B cell (primary cell): ENCODE results near the gene NDUFS7. TPM values are rescaled to one million over a fixed set of nuclear protein-coding genes. Genes with fewer than 3 reads are reported as not detected.

Experiments used
- ATAC-seq: fragments of 200-7000 bp; cut with Tn5 transposase; one replicate; pipeline ENCODE4 v1.10.0; 2021; ENCODE audit warnings: low read depth, mild to moderate bottlenecking, moderate number of reproducible peaks, moderate library complexity
- CTCF ChIA-PET: fragments of 350-600 bp; sonication (Branson Sonifier 250); formaldehyde crosslinking; loops from one replicate; lab custom pipeline; 2021; ENCODE audit warnings: antibody characterized with exemption, inconsistent platforms; lab: Charles Lee
- POLR2A ChIA-PET: fragments of 350-600 bp; sonication (Branson Sonifier 250); formaldehyde crosslinking; loops from one replicate; lab custom pipeline; 2021; ENCODE audit warnings: antibody characterized with exemption; lab: Charles Lee
- DNase-seq: peaks from one replicate; pipeline ENCODE4 v3.0.0; 2013
- H2AFZ ChIP-seq: 2 replicates; pipeline ENCODE4 v1.6.1; 2012; ENCODE audit warnings: mild to moderate bottlenecking, low read depth, low read length; ENCODE audit not compliant: insufficient read depth, poor library complexity, severe bottlenecking
- H3K27ac ChIP-seq, 2 donors: 1 replicate in 1 of 2; 2 replicates in 1 of 2; pipeline ENCODE4 v1.5.1; 2012 to 2013; ENCODE audit warnings: low read length in 2 of 2, mild to moderate bottlenecking in 2 of 2, moderate library complexity in 1 of 2
- H3K27me3 ChIP-seq, 4 experiments: fragments of 200-600 bp in 1 of 4; sonication (generic) in 1 of 4; replicated peaks in 1 of 4; 1 replicate in 2 of 4; 2 replicates in 2 of 4; pipeline versions ENCODE4 v1.6.1 to v1.7.0; 2013 to 2016; ENCODE audit warnings: low read length in 3 of 4, mild to moderate bottlenecking in 2 of 4, mixed read lengths in 1 of 4, moderate library complexity in 1 of 4; ENCODE audit not compliant: insufficient read depth in 4 of 4, control insufficient read depth in 3 of 4; ENCODE audit errors: control extremely low read depth in 1 of 4
- H3K36me3 ChIP-seq, 2 experiments: replicated peaks in 1 of 2; 1 replicate in 1 of 2; 2 replicates in 1 of 2; pipeline versions ENCODE4 v1.6.1 to v1.7.1; 2013; ENCODE audit warnings: low read length in 1 of 2; ENCODE audit not compliant: insufficient read depth in 2 of 2, control insufficient read depth in 1 of 2; ENCODE audit errors: control extremely low read depth in 1 of 2, extremely low read depth in 1 of 2
- H3K4me1 ChIP-seq, 2 donors: fragments of 200-600 bp in 1 of 2; sonication (generic) in 1 of 2; 1 replicate in 1 of 2; 2 replicates in 1 of 2; pipeline versions ENCODE4 v1.5.1 to v1.6.1; 2013 to 2017; ENCODE audit warnings: low read length in 2 of 2; ENCODE audit not compliant: control insufficient read depth in 2 of 2, insufficient read depth in 2 of 2
- H3K4me2 ChIP-seq: replicated peaks from 2 replicates; pipeline ENCODE3; 2012; ENCODE audit warnings: mild to moderate bottlenecking, low read depth, low read length; ENCODE audit not compliant: poor library complexity, severe bottlenecking
- H3K4me3 ChIP-seq, 5 experiments: fragments of 200-600 bp in 1 of 5; sonication (generic) in 1 of 5; 1 replicate in 3 of 5; 2 replicates in 2 of 5; pipeline versions ENCODE4 v1.5.1 to v1.7.0; 2011 to 2016; ENCODE audit warnings: low read length in 4 of 5, mild to moderate bottlenecking in 4 of 5, low read depth in 2 of 5, control low read depth in 1 of 5, moderate library complexity in 1 of 5; ENCODE audit not compliant: insufficient read depth in 1 of 5; ENCODE audit errors: control extremely low read depth in 1 of 5, extremely low read depth in 1 of 5
- H3K79me2 ChIP-seq: fragments of 200-600 bp; sonication (generic); one replicate; pipeline ENCODE4 v1.6.0; 2016; ENCODE audit warnings: low read length; ENCODE audit not compliant: control insufficient read depth, insufficient read depth
- H3K9ac ChIP-seq: fragments of 200-600 bp; sonication (generic); 2 replicates; pipeline ENCODE4 v1.6.1; 2017; ENCODE audit warnings: mild to moderate bottlenecking, low read length, moderate library complexity
- H3K9me3 ChIP-seq, 3 donors: one replicate each; pipeline versions ENCODE4 v1.6.1 to v1.7.1; 2013; ENCODE audit warnings: low read length in 2 of 3; ENCODE audit not compliant: control insufficient read depth in 2 of 3, insufficient read depth in 1 of 3; ENCODE audit errors: control extremely low read depth in 1 of 3
- H4K20me1 ChIP-seq: 2 replicates; pipeline ENCODE4 v1.6.0; 2012; ENCODE audit warnings: mild to moderate bottlenecking, low read length; ENCODE audit not compliant: insufficient read depth, control insufficient read depth, poor library complexity, severe bottlenecking
- H3K27ac Mint-ChIP-seq: one replicate; pipeline ENCODE4 v1.8.0; 2021; ENCODE audit warnings: mixed read lengths
- H3K27me3 Mint-ChIP-seq: one replicate; pipeline ENCODE4 v1.8.0; 2021; ENCODE audit warnings: mixed read lengths
- H3K4me1 Mint-ChIP-seq: one replicate; pipeline ENCODE4 v1.8.0; 2021; ENCODE audit warnings: mixed read lengths
- H3K4me3 Mint-ChIP-seq: one replicate; pipeline ENCODE4 v1.8.0; 2021; ENCODE audit warnings: mixed read lengths
- H3K9me3 Mint-ChIP-seq: one replicate; pipeline ENCODE4 v1.8.0; 2022; ENCODE audit warnings: mixed read lengths; ENCODE audit not compliant: insufficient read depth
- EZH2 ChIP-seq: IDR thresholded peaks from 2 replicates; pipeline ENCODE4 v1.6.1; 2012; ENCODE audit warnings: borderline replicate concordance, low read depth, mild to moderate bottlenecking, moderate library complexity, low read length; ENCODE audit not compliant: insufficient read depth, poor library complexity, severe bottlenecking
- whole genome bisulfite sequencing: methylation state at CpG from one replicate; pipeline ENCODE4 v1.1.5; 2013; ENCODE audit warnings: missing lambda C conversion rate; ENCODE audit not compliant: insufficient coverage; 5-methylcytosine and 5-hydroxymethylcytosine counted together
- intact Hi-C: fragments of 100-400 bp; cut with micrococcal nuclease; formaldehyde crosslinking; loops from one replicate; pipeline ENCODE4 v1.10.0; 2022
- polyA plus RNA-seq: library from polyadenylated mRNA; depleted of rRNA; stranded (reverse); fragments of >200 nt; gene quantifications from 2 replicates; pipeline ENCODE4 v1.2.3, GENCODE V29; 2012
- total RNA-seq, 2 donors: library from RNA; stranded (reverse); fragments of 120-200 nt in 1 of 2; gene quantifications; 1 replicate in 1 of 2; 2 replicates in 1 of 2; pipeline versions ENCODE4 v1.2.3 to v1.2.4, GENCODE V29; 2013 to 2022
- TF ChIP-seq, protein P1 (sequence below): fragments of 200-600 bp; IDR thresholded peaks from one replicate; pipeline ENCODE4 v1.8.0; 2022; ENCODE audit warnings: antibody characterized with exemption, mild to moderate bottlenecking

NDUFS7 gene
- total and polyA plus RNA-seq, 2 donors (not counting 1 experiment from before 2014, with no cell fraction given) = 58.8 to 141 TPM

DNA sequence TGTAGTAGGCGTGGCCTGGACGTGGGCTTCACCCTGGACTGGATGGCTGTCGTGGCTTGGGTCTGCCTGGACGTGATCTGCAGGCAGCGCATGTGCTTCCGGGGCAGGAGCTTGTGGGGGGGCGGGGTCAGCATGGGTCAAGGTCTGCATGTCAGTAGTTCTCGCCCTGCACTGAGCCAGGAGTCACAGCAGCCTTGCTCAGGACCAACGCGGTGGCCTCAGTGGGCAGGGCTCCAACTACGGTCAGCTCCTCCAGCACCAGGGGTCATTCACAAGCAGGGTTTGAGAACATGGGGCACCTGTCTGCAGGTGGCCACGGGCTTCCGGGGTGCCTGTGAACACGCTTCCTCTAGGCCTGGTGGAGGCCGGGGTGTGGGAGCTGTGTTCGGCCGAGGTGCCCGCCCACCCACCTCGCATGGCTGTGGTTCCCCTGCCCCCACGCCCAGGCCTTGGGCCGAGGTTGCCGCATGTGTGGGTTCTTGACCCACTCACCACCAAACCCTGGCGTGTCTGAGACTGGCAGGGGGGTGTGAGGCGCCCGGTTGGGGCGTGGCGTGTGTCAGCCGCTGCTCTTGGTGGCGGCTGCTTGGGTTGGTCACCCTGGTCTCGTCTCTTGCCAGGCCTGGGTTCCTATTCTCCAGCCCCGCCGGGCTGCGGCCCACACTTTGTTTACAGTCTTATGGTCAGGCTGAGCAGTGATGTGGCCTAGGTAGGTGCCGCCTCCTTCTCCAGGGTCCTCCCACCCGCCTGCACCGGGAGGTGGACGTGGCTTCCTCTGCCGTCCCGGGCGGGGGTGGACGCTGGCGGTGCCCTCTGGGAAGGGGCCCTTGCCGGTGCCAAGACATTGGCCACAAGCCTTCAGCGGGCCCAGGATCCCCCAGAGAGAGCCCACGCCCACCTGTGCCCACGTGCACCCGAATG lies 49.7 kb downstream of the NDUFS7 start:
- Histone ChIP-seq H3K9me3 (no peaks in the 10 kb centered on the region), H2AFZ (no peak overlapping the region), H4K20me1 (peaks cover 47% of the 10 kb centered on the region), H3K4me1 (peaks cover 0 to 5% of the 10 kb centered on the region in 2 donors), H3K4me2 (no peak overlapping the region), H3K27ac (no peak overlapping the region), H3K36me3 (peaks cover 0 to 59% of the 10 kb centered on the region in 2 experiments), H3K79me2 (peaks cover 29% of the 10 kb centered on the region), H3K9ac (no peak overlapping the region), H3K4me3 (no peak overlapping the region), H3K27me3 (no peaks in the 10 kb centered on the region)
- Mint-ChIP-seq H3K27me3 (no peaks in the 10 kb centered on the region), H3K9me3 (no peaks in the 10 kb centered on the region), H3K4me3 (no peak overlapping the region), H3K4me1 (peaks cover 5% of the 10 kb centered on the region), H3K27ac (no peak overlapping the region)
- ATAC-seq (no peak), DNase-seq (no peak)
- no peak for TF ChIP-seq EZH2
- TF ChIP-seq, protein P1, sequence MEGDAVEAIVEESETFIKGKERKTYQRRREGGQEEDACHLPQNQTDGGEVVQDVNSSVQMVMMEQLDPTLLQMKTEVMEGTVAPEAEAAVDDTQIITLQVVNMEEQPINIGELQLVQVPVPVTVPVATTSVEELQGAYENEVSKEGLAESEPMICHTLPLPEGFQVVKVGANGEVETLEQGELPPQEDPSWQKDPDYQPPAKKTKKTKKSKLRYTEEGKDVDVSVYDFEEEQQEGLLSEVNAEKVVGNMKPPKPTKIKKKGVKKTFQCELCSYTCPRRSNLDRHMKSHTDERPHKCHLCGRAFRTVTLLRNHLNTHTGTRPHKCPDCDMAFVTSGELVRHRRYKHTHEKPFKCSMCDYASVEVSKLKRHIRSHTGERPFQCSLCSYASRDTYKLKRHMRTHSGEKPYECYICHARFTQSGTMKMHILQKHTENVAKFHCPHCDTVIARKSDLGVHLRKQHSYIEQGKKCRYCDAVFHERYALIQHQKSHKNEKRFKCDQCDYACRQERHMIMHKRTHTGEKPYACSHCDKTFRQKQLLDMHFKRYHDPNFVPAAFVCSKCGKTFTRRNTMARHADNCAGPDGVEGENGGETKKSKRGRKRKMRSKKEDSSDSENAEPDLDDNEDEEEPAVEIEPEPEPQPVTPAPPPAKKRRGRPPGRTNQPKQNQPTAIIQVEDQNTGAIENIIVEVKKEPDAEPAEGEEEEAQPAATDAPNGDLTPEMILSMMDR = no peak
- POLR2A ChIA-PET = no interaction called here
- 94% methylated on average over 44 of the region's 47 CpGs for WGBS
- CTCF ChIA-PET = no interaction called here
- intact Hi-C loops = no loop called here

- Histone ChIP-seq H3K9ac (no peak overlapping the region), H3K79me2 (peaks cover 34% of the 10 kb centered on the region), H3K4me2 (no peak overlapping the region), H2AFZ (no peak overlapping the region), H3K36me3 (peaks cover 0 to 53% of the 10 kb centered on the region in 2 experiments), H3K27ac (no peak overlapping the region), H3K4me3 (no peak overlapping the region), H3K4me1 (peaks cover under 1 to 8% of the 10 kb centered on the region in 2 donors), H3K27me3 (no peaks in the 10 kb centered on the region), H4K20me1 (peaks cover 52% of the 10 kb centered on the region), H3K9me3 (no peaks in the 10 kb centered on the region)
- WGBS = 94% methylated on average over 17 of the region's 17 CpGs
- Mint-ChIP-seq H3K27me3 (no peaks in the 10 kb centered on the region), H3K9me3 (no peaks in the 10 kb centered on the region), H3K27ac (no peak overlapping the region), H3K4me1 (peaks cover 5% of the 10 kb centered on the region), H3K4me3 (no peak overlapping the region)
- intact Hi-C loops = no loop called here
- CTCF ChIA-PET = interaction anchor here (1.3 kb wide), 1 partner anchor 189 kb away, joined by 3 read pairs; no protein-coding TSS in a partner anchor
- ATAC-seq (no peak), DNase-seq (no peak)
- POLR2A ChIA-PET = no interaction called here
- TF ChIP-seq EZH2 = no peak
- TF ChIP-seq, protein P1 = no peak
Measured at GRCh38 chr19:1434040-1434366, 50.3 kb downstream of the NDUFS7 start.
